NCI-H1105 (cell line): Measurements from ENCODE around the gene CAMK1D.

Experiments
- DNase-seq: peaks from one replicate; lab custom pipeline; 2025; lab: John Stamatoyannopoulos, UW

The CAMK1D gene

GRCh38 chr10:12828736-12829135 lies 479.4 kb downstream of the CAMK1D start:
- DNase-seq = no peak

- DNase-seq = no peak
Measured at GRCh38 chr10:12829831-12830390, 480.6 kb downstream of the CAMK1D start.

GRCh38 chr10:12832096-12832495 lies 482.7 kb downstream of the CAMK1D start:
- DNase-seq = no peak

GRCh38 chr10:12833451-12833850 lies 484.1 kb downstream of the CAMK1D start:
- DNase-seq = no peak

- DNase-seq = no peak
Measured at GRCh38 chr10:12834116-12834665, 484.8 kb downstream of the CAMK1D start.

- no peak for DNase-seq
Measured at GRCh38 chr10:12834721-12835120, 485.4 kb downstream of the CAMK1D start.

- no peak for DNase-seq
Measured at GRCh38 chr10:12835709-12836108, 486.4 kb downstream of the CAMK1D start.

- no peak for DNase-seq
Measured at GRCh38 chr10:12838366-12838765, 489.0 kb downstream of the CAMK1D start.

- DNase-seq = no peak
Measured at GRCh38 chr10:12838995-12839927, 489.9 kb downstream of the CAMK1D start.

- DNase-seq = no peak
Measured at GRCh38 chr10:12839941-12840611, 490.7 kb downstream of the CAMK1D start.

GRCh38 chr10:12841426-12841825 lies 492.1 kb downstream of the CAMK1D start:
- DNase-seq = no peak

- no peak for DNase-seq
Measured at GRCh38 chr10:12841826-12842225, 492.5 kb downstream of the CAMK1D start.

GRCh38 chr10:12842310-12842709 lies 493.0 kb downstream of the CAMK1D start:
- no peak for DNase-seq

GRCh38 chr10:12843296-12843945 lies 494.1 kb downstream of the CAMK1D start:
- no peak for DNase-seq

- DNase-seq = no peak
Measured at GRCh38 chr10:12844811-12845483, 495.6 kb downstream of the CAMK1D start.

- DNase-seq = no peak
Measured at GRCh38 chr10:12846718-12847117, 497.4 kb downstream of the CAMK1D start.

- DNase-seq = no peak
Measured at GRCh38 chr10:12847361-12847975, 498.1 kb downstream of the CAMK1D start.

- DNase-seq = no peak
Measured at GRCh38 chr10:12848439-12849173, 499.3 kb downstream of the CAMK1D start.

- DNase-seq = no peak
Measured at GRCh38 chr10:12849319-12850181, 500.2 kb downstream of the CAMK1D start.
